NCI-H2029 treated with DMSO at 0.1 percent for 48 hours (cell line): ENCODE measurements around the gene CHRNA4.
"Not testable (repeated sequence)": the region's sequence is repeated elsewhere in the genome, so short reads cannot be mapped to it uniquely, and the experiment has no call there.

Experiments
- DNase-seq: peaks from one replicate; lab custom pipeline; 2025; lab: John Stamatoyannopoulos, UW

Gene CHRNA4

DNA sequence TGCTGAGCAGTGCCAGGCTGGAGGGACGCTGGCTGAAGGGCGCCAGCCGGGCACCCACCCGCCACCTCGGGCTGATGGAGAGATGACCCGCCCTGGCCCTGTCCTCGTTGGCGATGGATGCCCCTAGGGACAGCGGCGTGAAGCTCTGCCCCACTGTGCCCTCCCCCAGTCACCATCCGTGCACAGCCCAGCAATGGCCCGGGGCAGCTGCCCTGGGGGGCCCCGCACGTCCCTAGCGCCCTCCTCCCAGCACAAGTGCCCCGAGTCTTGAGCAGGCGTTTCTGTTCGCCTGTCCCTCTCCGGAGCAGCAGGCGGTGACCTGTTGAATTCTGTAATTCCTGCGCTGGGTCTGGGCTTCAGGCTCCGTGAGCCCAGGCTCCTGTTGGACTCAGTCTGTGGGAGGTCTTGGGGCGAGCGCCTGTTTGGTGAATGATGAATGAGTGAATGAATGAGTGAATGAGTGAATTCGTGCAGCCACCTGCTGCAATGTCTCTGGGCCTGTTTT lies 36.8 kb upstream of the CHRNA4 start:
- DNase-seq, result no peak

DNA sequence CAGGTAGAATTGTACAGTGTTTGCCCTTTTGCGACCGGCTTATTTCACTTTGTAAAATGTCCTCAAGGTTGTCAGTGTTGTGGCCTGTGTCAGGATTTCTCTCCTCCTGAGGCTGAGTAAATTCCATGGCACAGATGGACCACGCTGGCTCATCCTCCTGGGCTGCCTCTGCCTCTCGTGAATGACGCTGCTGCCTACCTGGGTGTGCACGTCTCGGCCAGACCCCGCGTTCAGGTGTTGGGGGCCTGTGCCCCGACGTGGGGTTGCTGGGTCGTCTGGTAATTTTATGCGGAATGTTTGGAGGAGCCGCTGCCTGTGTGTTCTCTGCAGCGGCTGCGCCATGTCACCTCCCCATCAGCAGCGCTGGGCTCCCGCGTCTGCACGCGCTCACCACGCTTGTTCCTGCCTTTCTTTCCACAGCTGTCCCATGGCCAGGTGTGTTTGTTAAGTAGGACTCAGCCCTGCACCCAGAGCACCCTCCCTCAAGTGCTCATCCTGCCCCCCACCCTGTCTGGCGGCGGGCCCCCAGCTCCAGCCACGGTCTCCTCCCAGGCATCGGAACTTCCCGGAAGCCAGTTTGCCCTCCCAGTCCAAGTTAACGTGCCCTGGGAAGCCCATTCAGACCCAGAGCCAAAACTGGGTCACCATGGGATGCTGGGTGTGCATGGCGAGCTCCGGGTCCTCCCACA lies 36.1 kb upstream of the CHRNA4 start:
- no peak for DNase-seq

DNA sequence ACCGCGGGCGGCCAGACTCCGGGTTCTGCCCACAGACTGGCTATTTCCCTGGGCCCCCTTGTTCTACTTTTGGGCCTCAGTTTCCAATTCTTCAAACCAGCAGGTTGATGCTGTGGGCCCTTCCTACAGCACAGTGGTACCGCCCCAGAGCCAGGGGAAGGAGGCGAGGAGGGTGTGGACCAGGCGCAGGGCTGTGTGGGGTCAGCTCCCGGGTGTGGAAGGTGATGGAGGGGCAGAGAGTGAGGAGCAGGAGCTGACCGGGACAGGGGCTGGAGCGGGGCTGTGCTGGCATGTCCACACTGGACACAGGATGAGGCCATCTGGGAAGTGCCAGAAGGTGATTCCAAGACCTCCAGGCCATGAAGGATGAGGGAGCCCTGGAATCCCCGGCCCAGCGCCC lies 35.2 kb upstream of the CHRNA4 start:
- no peak for DNase-seq

DNA sequence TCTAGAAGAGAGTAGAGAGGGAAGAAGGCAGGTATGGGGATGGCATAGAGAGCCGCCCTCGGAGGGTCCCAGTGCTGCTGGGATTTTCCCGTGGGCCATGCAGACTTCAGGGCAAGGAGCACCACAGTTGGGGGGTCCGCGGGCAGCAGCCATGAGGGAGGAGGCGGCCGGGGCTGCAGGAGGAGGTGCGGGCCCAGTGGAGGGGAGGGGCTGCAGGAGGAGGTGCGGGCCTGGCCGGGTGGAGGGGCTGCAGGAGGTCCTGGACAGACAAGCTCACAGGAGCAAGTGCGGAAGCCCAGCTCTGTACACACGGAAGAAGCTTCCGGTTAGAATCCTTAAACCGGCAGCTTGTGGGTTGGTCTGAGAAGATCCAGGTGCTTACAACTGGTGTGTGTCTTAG lies 34.6 kb upstream of the CHRNA4 start:
- no peak for DNase-seq

DNA sequence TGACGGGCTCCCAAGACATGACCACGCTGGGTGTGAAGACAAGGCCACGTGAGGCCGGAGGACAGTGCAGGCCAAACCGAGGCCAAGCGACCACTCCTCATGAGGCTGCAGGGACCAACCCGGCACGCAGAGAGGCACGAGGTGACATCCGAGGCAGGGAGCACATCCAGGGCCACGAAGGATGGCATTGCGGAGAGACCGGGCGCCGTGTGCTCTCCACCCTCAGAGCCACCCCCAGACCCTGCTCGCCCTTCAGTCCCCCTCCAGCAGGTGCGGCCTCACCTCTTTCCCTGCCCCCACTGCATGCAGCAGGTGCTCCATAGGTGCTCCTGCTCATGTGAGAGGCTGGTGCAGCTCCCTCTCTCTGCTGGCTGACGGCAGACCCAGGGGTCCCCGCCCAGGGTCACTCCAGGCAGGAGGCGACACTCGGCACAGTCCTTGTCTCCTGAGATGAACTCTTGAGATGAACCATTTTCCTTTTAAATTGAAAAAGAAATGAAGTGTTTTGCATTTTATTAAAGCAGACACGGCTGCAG lies 33.8 kb upstream of the CHRNA4 start:
- DNase-seq, result no peak

DNA sequence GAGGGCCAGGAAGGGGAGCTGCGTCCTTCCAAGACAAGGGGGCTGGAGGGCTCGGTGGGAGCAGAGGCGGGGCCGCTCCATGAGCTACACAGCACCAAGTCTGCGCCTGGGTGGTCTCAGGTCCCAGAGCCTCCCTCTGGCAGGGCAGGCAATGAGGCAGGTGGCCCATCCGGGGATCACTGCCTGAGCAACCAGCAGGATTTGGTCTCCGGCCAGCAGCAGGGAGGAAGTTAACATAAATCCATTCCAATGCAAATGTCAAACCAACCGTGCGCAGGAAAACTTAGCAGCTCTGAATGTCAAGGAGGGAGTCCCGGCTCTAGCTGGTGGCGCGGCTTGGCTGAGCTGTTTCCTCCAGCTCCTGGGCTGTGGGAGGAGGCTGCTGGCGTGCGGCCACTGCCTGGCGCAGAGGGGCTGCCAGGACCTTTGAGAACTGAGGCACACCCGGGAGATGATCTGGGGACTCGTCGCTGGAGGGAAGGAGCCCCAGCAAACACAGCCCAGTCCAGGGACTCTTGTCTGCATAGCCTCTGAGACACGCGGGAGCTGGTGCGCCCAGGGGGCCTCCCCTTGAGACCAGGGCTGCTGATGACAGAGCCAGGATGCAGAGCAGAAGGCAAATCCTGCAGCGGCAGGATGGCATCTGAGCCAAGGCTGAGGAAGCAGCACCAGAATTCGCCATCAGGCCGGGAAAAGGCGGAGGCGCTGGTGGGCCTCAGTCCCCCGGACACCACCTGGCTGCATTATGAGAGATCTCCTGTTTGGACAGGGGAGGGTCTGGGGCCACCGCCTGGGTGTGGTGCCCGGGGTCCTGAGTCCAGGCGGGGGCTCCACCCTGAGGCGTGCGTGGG lies 33.1 kb upstream of the CHRNA4 start:
- no peak for DNase-seq

DNA sequence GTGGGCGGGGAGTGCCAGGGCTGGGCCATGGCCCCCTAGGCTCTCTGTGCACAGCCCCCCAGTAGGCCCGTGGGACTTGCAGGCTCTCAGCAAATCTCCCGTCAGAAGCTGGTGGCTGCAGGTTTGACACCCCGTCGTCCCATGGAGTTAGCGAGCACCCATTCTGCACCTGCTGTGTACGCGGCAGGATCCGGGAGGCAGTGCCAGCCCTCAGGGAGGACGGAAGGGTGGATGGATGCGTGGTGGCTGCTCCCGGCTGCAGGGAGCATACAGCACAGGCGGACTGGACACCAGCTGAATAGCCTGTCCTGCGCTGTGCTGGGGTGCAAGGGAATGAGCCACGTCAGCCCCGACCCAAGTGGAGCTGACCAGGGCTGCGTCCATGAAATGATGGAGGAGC lies 32.4 kb upstream of the CHRNA4 start:
- no peak for DNase-seq

DNA sequence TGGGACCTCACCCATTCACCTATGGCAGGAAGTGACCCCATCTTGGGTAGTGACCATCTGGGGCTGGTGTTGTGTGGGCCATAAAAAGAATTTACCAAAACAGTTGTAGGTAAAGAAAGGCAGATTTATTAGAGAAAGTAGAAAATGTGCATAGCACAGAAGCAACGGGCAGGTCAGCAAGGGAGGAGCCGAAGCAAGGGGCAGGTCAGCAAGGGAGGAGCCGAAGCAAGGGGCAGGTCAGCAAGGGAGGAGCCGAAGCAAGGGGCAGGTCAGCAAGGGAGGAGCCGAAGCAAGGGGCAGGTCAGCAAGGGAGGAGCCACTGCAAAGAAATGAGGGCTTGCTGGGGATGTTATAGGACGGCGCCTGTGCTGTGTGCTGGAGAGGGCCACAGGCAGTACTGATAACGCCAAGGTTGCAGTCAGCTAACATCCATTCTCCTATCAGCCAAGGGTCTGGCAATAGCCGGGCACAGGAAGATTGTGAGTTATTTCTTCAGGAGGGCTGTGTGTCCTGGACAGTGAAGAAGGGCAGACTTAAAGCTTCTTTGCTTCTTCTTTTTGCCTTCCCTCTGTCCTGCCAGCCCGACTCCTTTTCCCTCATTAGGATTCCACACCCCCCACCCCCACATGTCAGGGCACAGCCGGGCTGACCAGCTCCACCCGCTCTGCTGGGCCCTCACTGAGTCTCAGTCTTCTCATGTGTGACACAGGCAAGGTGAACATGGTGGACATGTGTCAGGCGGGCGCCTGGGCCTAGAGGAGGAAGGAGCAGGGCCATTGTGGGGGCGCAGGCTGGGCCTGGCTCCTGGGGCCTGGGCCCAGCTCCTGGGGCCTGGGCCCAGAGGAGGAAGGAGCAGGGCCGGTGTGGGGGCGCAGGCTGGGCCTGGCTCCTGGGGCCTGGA lies 31.6 kb upstream of the CHRNA4 start:
- DNase-seq, result no peak

DNA sequence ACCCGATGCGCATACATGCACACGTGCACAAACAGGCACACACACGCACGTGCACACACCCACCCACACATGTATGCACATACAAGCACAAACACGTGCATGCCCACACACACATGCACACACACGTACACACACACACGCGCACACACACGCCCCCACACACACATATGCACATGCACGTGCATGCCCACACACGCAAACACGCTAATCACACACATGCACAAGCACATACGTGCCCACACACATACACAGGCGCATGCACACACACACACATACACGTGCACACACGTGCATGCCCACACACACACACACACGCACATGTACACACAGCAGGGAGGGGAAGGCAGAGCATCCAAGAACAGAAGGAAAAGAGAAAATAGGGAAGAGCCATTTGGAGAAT lies 26.8 kb upstream of the CHRNA4 start:
- DNase-seq, result no peak

DNA sequence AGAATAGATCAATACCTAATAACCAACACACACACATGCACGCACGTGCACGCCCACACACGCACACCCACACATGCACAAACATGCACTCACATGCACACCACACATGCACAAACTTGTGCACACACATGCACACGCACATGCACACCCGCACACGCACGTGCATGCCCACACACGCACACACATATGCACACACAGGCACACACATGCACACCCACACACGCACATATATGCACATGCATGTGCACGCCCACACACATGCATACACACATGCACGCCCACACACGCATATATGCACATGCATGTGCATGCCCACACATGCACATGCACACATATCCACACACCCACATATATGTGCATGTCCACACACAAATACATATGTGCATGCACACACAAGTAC lies 26.2 kb upstream of the CHRNA4 start:
- DNase-seq, result no peak

DNA sequence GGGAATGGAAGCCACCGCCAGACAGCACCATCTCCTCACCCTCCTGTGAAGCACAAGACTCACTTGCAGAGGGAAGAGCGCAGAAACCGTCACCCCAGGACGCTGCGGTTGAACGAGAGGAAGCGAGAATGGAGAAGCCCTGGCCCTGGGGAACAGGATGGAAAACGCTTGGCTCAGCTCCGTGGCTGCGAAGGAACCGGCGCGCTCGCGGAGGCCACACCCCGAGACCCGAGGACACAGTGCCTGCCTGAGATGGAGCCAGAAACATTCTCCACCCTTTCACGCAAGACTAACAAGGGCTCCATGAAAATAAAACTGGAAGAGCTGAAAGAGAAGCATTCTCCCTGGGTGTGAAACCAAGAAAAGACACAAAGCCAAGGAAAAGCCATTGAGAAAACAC lies 25.3 kb upstream of the CHRNA4 start:
- no peak for DNase-seq

DNA sequence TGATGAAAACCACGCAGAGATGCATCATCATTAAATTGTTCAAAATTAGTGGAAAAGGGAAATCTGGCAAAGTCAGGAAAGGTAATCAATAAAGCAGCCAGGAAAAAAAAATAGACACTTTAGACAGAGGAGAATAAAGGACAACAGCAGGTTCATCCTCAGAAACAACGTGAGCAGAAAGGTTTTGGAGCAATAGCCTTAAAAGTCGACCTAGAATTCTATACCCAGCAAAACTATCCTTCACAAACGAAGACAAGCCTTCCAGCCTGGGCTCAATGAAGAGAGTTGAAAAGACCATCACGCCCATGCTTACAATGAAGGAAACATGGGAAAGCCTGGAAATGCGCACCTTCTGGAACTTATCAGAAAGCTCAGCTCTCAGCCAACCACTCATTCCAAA lies 24.7 kb upstream of the CHRNA4 start:
- DNase-seq, result no peak

DNA sequence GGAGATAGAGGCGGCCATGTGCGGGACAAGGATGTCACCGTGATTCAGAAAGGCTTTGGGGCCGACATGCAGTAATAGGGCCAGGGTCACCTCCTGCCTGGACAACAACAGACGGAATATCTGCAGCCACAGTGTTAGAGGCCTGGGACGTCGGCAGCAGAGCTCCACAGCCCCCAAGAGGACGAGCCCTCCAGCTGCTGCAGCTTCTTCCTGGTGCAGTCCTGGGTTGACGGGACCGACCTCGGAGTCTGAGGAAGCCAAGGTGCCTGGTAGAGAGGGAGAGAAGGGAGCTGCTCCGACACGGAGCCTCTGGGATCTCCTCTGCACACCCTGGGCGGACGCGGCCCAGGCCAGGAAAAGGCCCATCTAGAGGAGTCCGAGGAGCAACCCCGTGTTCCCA lies 23.2 kb upstream of the CHRNA4 start:
- DNase-seq, result no peak

DNA sequence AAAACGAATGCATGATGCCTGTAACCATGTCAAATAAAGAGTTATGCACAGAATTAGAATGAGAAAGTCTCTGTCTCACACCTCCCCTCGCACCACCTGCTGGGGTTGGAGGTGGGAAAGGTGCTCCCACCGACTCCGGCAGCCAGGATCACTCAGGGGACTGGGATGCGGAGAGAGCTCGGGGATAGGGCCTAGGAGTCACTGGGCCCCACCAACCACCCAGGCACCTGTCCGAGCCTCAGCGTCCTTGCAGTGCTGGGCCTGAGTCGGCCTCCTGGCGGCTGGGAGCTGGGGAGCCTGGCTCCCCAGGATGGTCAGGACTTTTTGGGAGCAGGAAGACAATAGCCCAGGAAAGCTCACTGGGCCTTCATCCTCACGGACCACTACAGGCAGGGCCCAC lies 22.4 kb upstream of the CHRNA4 start:
- no peak for DNase-seq

DNA sequence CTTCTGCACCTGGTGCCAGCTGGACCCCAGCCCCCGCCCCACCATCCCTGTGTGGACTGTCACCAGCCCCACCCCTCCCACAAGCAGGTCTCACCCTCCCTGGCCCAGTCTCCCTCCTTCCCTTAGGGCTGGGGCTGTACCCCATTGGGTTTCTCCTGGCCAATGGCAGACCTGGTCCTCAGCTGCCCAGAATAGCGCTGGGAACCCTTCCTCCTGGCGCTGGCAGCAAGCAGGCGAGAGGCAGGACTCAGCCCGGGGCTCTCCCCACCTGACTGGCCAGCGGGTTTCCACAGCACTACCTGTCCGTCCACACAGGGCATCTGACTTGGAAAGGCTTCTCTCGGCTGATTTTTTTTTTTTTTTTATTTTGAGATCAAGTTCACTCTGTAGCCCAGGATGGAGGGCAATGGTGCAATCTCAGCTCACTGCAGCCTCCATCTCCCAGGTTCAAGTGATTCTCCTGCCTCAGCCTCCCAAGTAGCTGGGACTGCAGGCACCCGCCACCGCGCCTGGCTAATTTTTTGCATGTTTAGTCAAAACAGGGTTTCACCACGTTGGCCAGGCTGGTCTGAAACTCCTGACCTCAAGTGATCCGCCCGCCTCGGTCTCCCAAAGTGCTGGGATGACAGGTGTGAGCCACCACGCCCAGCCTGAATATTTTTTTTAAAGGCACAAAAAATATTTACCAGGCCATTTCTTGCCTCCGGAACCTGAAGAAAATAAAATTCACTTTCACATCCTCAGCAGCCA lies 21.6 kb upstream of the CHRNA4 start:
- no peak for DNase-seq

DNA sequence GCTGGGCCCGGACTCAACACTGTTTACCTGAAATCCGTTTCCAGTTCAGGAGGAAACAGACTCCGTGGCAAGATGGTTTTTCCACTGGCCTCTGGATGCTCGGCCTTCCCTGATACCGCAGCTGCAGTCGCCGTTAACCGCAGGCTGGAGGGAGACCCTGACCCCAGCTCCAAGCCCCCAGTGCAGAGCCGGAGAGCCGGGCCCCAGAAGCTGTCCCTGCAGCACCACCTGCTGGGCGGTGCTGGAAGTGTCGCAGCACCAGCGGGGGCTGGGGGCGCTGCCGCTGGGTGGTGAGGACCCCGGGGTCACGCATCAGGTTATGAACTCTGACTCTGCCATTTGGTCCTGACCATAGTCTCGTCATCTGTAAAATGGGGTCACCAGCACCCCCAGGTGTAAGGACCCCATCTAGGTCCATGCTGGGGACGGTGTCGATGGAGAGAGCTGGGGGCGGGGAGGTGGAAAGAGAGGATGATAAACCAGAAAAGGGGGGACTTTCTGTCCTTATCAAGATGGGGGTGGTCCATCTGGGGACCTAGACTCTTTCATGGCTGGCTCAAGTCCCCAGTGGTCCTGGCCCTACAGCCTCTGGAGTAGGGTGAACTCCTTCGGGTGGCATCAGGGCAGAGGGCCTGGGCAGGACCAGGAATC lies 20.8 kb upstream of the CHRNA4 start:
- no peak for DNase-seq

DNA sequence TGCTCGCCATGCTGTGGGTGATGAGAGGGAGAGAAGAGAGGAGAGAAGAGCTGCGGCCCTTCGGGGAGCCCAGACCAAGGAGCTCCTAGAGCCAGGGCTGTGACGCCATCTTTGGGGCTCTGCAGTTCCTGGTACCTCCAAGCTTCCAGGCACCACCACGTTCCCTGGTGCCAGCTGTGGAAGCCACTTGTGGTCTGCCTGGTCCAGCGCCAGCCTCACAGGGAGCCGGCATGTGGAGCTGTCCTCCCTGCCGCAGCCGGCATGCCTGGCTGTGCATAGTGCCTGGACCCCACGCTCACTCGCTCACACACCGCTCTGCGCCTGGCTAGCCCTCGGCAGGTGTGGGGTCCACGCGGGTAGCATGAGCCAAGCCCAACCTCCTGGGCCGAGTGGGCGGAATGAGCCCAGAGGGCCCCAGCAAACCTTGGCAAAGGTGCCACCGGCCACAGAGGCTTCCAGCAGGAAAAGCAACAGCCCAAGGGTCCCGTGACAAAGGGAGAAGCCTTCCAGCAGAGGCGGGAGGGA lies 19.3 kb upstream of the CHRNA4 start:
- DNase-seq, result no peak

DNA sequence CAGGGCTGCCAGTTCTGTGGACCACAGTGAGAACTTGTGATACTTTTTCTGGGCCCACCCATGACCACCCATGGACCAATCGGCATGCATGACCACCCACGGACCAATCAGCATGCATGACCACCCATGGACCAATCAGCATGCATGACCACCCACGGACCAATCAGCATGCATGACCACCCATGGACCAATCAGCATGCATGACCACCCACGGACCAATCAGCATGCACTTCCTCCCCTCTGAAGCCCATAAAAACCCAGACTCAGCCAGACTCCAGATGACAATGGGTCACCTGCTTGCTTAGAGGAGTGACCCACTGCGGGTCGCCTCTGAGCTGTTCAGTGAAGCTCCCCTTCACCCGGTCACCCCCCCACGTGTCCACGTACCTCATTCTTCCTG lies 18.7 kb upstream of the CHRNA4 start:
- not testable (repeated sequence) for DNase-seq

DNA sequence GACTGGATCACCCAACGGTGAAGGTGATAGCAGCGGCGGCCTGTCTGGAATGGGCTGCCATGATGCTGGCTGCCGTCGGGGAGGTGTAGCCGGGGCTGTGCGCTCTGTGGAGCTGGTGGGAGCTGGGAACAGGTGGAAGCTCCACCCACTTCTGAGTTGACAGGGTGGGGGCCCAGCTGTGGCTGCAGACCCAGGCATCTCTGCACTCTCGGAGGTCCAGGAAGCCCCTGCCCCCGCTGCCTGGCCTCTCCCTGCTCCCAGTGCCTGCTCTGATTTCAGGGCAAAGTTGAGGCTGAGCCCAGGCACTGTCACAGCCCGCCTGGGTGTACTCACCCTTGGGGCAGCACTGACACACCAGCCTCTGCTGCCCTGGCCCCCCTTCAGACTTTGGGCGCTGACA lies 18.1 kb upstream of the CHRNA4 start:
- no peak for DNase-seq

DNA sequence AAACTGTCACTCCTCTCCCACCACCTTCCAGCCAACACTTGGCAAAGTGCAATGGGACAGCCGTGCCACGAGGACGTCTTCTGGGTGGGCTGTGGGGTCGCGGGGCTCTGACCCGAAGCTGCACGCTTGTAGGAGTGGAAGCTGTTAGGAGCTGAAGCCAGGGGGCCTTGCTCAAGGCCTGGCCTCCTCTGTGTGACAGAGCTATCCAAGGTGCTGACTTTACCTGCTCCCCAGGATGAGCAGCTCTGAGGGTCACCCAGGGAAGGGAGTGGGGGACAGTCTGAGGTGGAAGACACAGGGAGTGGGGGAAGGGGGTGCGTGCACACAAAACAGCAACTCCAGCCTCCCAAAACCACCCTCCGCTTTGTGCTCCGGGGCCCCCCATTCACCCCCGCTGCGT lies 17.5 kb upstream of the CHRNA4 start:
- no peak for DNase-seq

DNA sequence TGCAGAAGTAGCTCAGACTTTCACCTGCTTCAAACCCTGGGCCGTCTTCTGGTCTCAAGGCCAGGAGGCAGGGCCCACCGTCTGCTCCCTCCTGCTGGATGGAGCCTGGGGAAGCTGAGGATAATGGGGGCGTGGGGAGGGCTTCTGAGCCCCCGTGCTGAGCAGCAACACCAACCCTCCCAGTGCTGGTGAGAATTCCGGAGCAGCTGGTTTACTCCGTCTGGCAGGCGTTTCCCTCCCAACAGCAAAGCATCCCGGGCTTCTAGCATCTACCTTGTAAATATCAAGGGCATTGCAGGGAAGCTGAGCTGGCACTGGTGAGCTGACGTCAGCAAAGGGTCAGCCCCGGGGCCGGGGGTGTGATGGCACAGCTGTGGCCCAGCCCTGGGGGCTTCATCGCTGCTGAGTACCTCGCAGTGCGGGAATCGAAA lies 16.8 kb upstream of the CHRNA4 start:
- no peak for DNase-seq
